ENCODE measurements around the gene PPL. TPM values are rescaled to one million over a fixed set of nuclear protein-coding genes. Genes with fewer than 3 reads are reported as not detected.

Gene PPL
- total and polyA plus RNA-seq, 2 of the 8 experiments (the other 6 are each of a cell fraction or from before 2014, with no cell fraction given): 11.3 to 29.5 TPM

- no peak for TF ChIP-seq GTF2F1 (IDR thresholded peaks at IDR 0.05; ENCODE audit: borderline replicate concordance, low read depth, low read length)
- 0 out of 2 replicates have a peak, but pooled peaks have one; percentile 41 for TF ChIP-seq SP1 (IDR thresholded peaks at IDR 0.05; ENCODE audit: low read depth, low read length)
- TF ChIP-seq NRF1 (IDR thresholded peaks at IDR 0.05; ENCODE audit: low read depth, low read length): no peak
- TF ChIP-seq TEAD4 (IDR thresholded peaks at IDR 0.05; ENCODE audit: low read depth, low read length): peak; percentile 65
- TF ChIP-seq SIRT6 (IDR thresholded peaks at IDR 0.05; ENCODE audit: low read length): no peak
- no peak for TF ChIP-seq ZNF274 (IDR thresholded peaks at IDR 0.05; ENCODE audit: borderline replicate concordance, extremely low read depth, low read length)
- TF ChIP-seq JUND (IDR thresholded peaks at IDR 0.05; ENCODE audit: low read length): no peak
- TF ChIP-seq RBBP5 (IDR thresholded peaks at IDR 0.05; ENCODE audit: borderline replicate concordance, low read depth, low read length): peak; percentile 53; the same call in 1 of the 2 replicates
- peak; percentile 31; the same call in 1 of the 2 replicates for TF ChIP-seq TBP (IDR thresholded peaks at IDR 0.05; ENCODE audit: low read depth, low read length)
- no peak for TF ChIP-seq KDM1A (IDR thresholded peaks at IDR 0.05; ENCODE audit: borderline replicate concordance, low read length)
- peak in 1 of 2 experiments; percentile 69; a peak in 2 of 3 replicates for TF ChIP-seq POLR2A (IDR thresholded peaks at IDR 0.05; ENCODE audit: control extremely low read depth in 1 of 2, low read depth in 2 of 2, low read length in 2 of 2)
- no peak for TF ChIP-seq CHD2 (IDR thresholded peaks at IDR 0.05; ENCODE audit: low read length)
These were observed 11.0 kb upstream of the PPL start (continued) for GRCh38 chr16:4947722-4948503.

All from H1 (cell line).